NCI-H1694 treated with DMSO at 0.1 percent for 48 hours (cell line): ENCODE results near the gene PGA5.

Experiments
- DNase-seq: peaks from one replicate; lab custom pipeline; 2025; lab: John Stamatoyannopoulos, UW

Gene PGA5

DNA sequence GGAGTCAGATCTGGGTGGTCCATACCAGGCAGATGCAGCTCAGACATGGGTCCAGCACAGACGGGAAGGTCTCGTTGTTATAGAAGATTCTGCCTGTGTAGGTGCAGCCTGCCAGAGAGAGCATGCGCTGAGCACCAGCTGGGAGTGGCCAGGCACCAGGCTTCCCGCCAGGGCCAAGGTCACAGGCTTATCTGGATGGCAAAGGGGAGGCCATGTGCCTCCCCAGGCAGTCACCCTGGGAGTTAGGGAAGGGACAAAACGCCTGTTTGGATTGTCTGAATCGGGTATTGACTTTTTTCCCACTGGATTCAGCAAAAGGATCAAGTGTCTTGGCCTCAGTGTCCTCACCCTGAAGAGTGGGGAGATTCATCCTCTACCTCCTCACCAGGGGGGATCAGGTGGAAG, 26.5 kb downstream of the PGA5 start:
- no peak for DNase-seq

DNA sequence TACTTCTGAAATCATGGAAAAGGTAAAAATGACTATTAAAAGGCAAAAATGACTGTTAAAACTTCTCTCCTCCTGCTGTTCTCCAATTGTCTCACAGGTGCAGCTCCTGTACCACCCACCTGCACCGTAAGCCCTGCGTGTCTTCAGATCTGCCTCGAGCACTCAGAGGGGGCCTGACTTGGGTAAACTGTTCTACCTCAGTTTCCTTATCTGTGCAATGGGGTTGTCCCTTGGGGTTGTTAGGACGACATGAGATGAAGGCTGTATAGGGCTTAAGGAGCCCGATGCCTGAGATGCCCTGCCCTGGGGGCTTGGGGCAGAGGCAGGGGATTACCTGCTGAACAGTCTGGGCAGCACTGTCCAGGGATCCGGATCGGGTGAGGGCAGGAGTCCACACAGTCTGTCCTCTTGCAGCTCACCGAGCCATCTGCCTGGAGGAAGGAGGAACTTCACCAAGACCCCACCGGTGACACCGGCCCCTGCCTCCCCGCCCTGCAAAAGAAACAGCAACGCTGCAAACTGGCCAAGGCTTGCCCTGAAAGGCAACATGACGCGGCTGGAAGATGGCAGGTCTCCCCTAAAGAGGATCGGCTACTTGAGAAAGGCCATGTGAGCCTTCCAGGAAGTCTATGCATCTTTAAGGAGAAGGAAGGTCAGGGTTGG, 27.7 kb downstream of the PGA5 start:
- no peak for DNase-seq

DNA sequence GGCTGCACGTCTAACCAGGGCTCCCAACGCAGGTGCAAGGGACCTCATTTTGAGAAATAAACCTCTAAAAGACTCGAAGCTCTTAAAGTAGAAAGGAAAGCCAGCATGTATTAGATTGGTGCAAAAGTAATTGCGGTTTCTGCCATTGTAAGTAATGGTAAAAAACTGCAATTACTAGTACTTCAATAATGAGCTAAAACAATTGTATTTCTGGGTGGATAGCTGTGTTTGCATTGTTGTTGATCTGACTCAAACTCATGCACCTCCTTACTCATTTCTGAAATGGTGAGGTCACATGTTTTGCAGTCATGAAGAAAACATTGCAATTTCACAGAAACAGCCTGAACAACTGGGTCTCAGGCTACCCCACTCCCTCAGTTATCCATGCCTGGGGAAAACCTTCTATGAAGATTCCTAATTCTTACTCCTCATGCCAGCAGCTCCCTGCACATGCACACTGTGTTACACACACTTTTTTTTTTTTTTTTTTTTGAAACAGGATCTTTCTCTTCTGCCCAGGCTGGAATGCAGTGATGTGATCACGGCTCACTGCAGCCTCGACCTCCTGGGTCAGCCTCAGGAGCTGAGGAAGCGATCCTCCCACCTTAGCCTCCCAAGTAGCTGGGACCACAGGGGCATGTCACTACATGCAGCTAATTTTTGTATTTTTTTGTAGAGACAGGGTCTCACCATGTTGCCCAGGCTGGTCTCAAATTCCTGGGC, 29.5 kb downstream of the PGA5 start:
- DNase-seq, result no peak

DNA sequence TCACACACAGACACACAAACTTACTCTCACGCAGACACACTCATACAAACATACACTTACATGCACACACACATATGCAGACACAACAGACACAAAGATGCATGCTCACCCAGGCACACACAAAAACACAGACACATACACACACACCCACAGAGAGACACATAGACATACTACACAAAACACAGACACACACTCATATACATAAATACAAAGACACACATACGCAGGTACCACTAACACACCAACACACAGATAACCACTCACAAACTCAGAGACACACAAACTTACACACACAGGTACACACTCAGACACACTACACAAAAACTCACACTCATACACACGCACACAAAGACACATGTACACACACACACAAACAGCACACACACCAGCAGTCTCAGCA, 31.8 kb downstream of the PGA5 start:
- no peak for DNase-seq

DNA sequence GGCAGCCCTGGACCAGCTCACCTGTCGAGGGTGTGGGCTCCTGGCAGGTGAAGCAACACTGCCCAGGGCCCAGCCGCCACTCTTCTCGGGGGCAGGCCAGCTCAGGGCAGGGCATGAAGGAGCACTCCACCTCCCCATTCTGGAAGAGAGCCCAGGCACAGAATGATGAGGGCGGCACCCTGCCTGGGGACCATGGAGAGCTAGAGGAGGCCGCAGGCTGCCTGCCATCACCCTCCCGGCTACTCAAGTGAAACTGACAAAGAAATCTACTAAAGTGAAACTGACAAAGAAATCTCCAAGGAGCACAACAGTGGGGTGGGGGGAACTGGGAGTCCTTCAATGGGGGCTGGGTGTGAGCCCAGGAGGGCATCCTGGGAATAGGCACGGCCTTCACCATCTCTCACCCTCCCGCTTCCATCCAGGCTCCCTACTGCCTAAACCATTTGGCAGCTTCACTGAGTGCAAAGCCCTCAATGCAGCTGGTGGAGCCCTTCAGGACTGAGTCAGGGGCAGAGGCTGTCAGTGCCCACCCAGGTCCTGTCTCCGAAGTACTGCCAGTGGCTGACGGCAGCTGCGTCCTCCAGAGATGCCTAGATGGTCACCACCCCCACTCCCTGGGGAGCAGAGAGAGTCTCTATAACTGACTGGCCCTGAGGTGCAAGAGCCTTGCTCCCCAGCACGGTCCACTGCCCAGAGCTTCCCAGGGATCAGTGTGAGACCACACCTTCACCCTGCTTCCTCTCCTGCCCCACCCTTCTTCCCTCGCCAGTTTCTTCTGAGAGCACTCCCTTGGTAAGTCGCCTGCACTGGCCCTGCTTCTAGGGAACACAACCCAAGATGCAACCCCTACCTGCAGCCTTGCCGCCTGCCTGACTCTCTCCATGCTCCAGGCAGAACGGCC, 32.5 kb downstream of the PGA5 start:
- no peak for DNase-seq

DNA sequence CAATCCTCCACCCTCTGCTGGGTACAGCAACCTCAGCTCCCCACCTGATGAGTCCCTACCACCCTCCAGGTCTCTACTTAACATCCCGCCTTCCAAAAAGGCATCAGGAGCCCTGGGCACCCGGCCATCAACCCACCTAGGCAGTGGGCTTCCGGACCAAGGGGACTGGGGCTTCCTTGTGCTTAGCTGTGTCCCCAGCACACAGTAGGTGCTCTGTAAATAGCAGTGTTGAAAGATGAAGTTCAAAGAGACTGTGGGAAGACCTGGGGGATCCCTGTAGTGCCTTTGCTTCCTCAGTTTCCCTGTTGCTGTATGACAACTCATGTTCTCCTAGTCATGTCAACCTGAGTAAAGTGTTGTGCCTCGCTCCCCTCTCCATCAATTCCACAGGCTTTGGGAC, 33.1 kb downstream of the PGA5 start:
- DNase-seq, result no peak

DNA sequence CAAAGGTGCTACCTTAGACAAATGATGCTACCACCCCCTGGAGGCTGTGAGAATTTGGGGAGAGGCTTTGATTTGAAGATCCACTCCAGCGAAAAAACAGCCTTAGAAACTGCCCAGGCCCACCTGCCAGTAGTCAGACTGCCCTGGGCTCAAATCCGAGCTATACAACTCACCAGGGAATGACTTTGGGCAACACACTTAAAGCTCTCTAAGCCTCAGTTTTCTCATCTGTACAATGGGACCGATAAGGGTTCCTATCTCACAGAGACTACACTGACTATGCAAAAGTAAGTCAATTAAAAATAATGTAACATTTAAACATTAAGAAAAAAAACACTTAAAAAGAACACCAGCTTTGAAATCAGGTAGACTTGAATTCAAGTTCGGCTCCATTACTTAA, 34.2 kb downstream of the PGA5 start:
- no peak for DNase-seq

DNA sequence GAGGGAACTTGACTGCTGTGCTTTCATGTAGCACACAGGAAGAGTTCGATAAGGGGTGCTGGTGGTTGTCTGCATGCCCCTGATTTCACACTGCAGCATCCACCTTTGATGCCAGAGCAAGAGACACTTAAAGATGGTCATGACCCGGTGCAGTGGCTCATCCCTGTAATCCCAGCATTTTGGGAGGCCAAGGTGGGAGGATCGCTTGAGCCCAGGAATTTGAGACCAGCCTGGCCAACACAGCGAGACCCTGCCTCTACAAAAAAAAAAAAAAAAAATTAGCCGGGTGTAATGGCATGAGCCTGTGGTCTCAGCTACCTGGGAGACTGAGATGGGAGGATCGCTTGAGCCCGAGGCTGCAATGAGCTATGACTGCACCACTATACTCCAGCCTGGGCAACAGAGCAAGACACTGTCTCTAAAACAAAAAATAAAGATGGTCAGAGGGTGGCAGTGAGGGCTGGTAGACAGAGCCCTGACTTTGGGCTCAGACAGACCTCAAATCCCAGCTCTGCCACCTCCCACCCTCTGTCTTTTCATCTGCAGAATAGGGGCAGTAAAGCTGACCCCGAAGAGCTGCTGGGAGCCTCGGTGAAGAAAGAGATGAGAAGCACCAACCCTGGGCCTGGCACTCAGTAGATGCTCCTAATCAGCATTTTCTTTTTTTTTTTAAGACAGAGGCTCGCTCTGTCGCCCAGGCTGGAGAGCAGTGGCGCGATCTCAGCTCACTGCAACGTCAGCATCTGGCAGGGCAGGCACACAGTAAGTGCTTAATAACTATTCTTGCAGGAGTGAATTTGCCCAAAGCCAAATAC, 36.4 kb downstream of the PGA5 start:
- DNase-seq, result no peak

DNA sequence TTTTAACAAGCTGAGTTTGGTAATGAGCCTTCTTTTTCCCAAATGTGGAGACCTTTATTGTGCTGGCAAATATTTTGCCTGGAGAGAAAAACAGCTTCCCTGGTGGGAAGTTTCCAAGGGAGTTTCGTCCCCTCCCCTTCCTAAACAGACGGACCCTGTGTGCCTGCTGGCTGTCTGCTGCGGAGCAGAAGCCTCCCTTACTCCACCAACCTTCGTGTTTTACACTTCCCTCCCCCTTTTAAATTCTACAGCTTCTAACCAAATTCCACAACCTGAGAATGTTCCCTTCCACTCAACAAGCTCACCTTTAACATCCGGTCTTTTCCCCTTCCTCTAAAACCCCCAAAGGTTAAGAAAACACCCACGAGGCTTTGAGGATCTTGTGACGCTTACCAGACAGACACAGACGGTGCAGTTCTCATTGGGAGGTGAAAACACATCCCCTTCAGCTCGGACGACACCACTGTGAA, 37.1 kb downstream of the PGA5 start:
- DNase-seq, result no peak

DNA sequence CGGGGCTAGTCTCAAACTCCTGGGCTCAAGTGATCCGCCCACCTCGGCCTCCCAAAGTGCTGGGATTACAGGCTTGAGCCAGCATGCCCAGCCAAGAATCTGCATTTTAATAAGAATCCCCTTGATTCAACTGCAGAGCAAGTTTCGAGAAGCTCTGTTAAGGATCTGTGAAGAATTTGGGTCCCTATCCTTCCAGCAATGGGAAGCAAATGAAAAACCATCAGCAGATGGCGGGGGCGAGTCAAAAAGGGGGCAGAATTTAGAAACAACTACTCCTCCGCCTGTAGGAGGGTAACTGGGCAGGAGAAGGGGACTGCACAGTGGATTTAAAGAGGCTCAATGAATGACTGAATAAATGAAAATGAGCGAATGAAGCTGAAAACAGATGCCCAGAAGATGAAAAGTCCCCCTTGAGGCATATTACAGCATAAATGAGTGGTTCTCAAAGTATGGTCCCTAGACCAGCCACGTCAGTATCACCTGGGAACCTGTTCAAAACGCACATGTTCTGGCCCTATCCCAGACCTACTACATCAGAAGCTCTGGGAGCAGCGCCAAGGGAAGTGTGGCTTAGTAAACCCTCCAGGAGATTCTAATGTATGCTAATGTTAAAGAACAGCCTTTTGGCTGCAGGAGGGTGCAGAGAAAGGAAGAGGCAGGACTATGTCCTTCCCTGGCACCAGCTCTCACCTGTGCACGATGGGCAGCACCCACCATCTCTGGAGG, 39.1 kb downstream of the PGA5 start:
- DNase-seq, result no peak

DNA sequence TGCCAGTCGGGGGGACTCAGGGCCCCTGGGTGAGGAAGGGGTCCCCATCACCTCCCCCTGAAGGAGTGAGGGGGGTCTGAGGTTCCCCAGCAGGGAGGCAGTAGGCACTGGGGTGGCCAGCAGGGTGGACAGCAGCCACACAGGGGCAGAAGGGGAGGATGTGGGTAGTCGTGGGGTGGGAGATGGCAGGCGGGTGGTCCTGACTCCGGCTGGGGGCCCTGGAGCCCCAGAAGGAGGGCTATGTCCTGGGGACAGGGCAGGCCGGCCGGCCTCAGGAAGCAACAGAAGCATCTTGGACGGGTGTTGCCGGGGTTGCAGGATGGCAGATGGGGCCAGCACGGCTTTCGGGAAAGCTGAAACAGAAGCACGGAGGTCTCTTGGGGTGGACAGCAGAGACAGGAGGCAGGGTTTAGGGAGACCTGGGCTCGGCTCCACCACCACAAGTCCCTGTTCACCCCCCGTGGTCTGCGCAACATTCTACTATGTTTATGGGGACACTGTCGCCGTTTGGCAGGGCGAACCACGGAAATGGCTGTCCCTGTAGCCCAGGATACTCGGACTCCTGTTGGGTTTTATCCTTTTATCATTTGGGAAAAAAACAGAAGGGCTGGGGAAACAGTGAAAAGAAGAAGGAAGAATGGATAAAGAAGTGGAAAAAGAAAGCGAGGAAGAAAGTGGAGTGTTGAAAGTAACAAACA, 40.1 kb downstream of the PGA5 start:
- no peak for DNase-seq

DNA sequence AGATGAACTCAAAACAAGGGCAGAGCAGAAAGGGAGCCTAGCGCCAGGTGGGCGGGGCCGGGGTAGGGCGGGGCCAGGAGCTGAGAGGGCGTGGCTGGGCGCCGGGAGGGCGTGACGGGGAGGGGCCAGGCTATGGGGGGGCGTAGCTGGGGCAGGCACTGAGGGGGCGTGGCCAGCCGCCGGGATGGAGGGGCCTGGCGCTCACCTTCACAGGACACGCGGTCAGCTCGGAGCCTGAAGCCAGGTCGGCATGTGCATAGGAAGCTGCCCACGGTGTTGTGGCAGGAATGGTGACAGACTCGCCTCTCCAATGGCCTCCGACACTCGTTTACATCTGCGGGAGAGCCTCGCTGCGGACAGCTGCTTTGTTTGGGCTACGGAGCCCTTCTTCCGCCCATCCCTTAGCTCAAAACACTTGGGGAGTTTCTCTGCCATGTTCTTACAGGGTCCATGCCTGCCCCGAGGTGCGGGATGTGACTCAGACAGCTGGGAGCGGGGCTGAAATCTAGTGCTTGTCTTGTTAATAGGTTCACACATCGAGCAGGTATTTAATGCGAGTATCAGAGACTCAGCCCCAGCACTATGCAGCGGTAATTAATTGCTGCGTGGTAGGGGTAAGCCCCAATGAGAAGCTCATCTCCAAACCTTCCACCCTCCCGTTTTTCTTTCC, 40.7 kb downstream of the PGA5 start:
- no peak for DNase-seq

DNA sequence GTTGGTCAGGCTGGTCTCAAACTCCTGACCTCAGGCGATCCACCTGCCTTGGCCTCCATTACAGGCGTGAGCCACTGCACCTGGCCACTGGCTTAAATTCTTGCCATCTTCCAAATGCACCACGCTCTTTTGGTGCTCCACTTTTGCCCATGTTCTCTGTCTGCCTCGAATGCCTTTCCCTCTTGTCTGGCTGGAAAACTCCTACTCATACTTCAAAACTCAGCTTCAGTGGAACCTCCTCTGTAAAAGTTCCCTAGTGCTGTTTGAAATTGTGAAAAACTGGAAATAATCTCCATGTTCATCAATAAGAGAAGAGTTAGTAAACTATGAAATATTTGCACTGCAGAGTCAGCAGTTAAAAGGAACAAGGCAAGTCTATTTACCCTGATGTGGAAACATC, 42.6 kb downstream of the PGA5 start:
- DNase-seq, result no peak

DNA sequence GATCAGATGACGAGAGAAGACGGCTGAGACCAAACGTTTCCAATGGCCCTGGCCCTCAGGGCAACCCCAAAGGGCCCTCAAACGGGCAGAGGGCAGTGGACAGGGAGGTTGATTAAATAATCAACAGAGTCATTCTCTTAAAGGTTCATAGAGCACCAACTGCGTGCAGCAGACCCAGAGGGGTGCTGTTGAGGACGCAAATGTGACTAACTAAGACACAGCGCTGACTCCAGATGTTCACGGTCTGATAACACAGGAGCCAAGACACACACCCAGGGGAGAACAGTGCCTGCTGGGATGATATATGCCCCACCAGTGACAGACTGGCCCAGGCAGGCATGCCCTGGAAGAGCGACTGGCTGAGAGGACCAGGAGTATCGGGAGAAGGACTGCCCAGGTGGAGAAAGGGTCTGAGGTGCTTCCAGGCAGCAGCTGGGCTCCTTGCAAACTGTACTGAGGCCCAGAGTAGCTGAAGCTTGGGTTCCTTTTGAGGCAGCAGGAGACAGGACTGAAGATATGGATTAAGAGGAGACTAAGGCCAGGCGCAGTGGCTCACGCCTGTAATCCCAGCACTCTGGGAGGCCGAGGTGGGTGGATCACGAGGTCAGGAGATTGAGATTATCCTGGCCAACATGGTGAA, 46.5 kb downstream of the PGA5 start:
- no peak for DNase-seq

DNA sequence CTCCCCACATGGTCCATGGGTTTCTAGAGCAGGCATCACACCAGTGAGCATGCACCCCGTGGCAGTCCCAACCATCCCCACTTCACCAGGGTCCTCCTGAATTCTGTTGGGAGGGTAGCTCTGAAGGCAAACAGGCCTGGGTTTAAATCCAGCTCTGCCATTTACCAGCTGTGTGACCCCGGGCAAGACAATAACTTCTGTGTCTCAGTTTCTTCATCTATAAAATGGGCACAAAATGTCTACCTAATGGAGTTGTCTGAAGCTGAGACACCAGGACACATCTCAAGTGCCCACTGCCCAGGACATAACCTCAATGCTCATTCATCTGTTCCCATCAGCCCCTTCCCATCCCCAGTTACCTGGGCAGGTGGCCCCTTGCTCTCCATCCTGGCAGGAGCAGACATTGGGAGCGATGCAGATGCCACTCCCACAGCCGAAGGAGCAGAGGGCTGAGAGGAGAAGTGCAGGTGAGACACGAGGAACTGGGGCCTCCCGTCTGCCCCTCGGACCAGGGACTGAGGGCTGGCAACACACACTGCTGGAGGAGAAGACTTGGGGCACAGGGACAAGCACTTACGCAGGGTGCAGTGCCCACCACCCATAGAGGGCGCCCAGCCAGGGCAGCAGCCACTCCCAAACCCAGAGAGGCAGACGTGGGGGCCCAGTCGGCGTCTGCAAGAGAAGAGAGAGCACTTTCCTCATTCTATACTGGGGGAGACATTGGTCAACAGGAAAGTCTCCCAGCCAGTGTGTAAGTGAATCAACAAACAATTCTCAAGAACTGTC, 50.1 kb downstream of the PGA5 start:
- DNase-seq, result no peak

DNA sequence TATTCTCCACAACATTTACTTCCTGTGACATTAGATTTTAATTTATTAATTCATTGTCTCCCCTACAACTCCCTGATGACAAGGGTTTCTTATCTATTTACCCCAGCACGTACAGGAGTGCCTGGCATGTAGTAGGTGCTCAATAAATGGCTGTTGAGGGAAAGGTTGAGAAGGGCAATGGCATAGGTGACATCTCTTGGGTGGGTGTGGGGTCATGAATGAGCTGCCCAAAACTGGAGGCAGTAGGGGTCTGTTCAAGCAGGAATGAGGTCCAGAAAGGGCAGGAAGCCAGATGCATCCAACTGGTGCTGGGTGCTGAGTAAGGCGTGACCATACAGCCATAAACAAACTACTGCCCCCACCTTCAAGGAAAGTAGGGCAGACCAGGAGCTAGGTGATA, 51.4 kb downstream of the PGA5 start:
- no peak for DNase-seq

DNA sequence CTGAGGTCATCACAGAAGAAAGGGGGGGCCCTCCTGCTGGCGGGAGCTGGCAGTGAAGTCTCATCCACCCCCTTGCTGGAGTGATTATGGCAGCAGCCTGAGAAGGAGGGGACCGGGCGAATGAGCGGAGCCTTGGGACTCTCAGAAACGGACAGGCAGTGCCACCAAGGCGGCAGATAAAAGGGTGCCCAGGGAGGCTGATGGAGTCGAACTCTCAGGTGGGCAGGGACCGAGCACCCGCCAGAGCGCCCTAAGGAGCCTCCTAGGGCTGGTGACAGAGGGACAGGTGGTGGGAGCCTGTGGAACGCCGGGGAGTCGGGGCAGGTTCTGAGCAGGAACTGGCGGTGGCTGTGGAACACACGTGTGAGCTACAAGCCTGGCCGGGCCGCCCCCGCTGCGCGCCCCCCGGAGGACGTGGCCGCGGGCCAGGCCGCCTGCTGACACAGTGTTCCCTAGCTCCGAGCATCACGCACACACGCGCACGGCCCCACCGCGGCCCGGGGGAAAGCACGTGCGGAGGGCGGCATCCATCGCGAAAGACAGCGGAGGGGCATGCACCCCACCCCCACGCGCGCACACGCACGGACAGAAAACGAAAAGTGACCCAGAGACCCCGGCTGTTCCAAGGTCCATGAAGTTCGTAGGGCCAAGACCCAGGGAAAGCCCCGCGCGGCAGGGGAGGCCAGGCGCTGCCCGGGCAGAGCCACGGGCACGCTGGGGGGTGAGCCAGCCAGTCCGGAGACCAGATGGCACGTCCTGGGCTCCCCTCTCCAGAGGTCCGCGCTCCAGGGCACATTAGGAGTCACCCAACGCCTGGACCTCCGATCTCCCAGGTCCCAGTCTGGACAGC, 53.1 kb downstream of the PGA5 start:
- DNase-seq, result no peak
